OCI-LY7 (cell line): ENCODE results near the gene FHOD3.

Source experiments
- CTCF ChIP-seq: fragments of 200-600 bp; sonication (generic); conservative IDR thresholded peaks from 2 replicates; pipeline ENCODE4 v1.5.1; 2014; ENCODE audit warnings: mild to moderate bottlenecking, antibody characterized with exemption, low read length, moderate library complexity, mixed read lengths
- EZH2phosphoT487 ChIP-seq: fragments of 200-600 bp; sonication (generic); IDR thresholded peaks from 2 replicates; pipeline ENCODE4 v1.6.1; 2018; ENCODE audit warnings: low read depth, borderline replicate concordance, mild to moderate bottlenecking, mixed run types, antibody characterized with exemption, low read length, moderate library complexity, mixed read lengths

- TF ChIP-seq CTCF (no peak), EZH2phosphoT487 (no peak)
Observed at GRCh38 chr18:36828157-36828629, 530.7 kb downstream of the FHOD3 start.
